Fibroblast of pulmonary artery (primary cell): ENCODE results near the gene CENPO.

Source experiments
- DNase-seq: peaks from one replicate; pipeline ENCODE4 v3.0.0-alpha.2; 2010; ENCODE audit warnings: low read depth
- H3K4me3 ChIP-seq: replicated peaks from 2 replicates; pipeline ENCODE4 v1.5.1; 2011; ENCODE audit warnings: low read depth, mild to moderate bottlenecking, control low read depth, low read length, moderate library complexity
- TF ChIP-seq, protein P1 (sequence below): IDR thresholded peaks from 2 replicates; pipeline ENCODE4 v1.5.1; 2011; ENCODE audit warnings: mild to moderate bottlenecking, control low read depth, low read length, inconsistent platforms; ENCODE audit errors: missing control alignments

CENPO gene

DNA sequence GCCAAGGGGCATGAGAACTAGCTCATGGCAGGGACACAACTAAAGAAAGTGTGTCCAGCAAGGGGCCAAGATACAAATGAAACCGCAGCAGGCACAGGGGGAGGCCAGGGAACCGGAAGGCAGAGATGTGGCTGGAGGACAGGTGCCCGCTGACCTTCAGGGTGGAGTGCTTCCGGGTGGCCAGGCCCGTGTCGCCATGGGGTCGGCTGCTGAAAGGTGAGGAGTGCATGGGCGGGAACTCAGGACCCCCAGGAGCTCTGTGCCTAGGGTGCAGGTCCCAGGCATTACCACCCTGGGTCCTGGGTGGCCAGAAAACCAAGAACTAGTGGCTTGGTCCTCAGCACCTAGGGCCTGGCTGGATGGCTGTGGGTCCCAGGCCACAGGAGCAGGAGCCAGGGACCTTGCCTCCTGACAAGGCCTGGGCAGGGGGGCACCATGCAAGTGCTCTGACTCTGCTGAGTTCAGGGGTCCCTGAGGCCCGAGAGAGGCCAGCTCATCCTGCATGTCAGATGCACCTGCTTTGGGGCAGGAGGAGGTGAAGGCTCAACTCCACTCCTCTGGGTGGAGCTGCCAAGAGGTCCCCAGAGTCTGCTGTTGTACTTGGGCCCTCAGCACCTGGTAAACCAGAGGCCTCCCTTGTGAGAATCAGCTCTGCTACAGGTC, 50.9 kb downstream of the CENPO start:
- H3K4me3 ChIP-seq: no peak overlapping the region
- TF ChIP-seq, protein P1, sequence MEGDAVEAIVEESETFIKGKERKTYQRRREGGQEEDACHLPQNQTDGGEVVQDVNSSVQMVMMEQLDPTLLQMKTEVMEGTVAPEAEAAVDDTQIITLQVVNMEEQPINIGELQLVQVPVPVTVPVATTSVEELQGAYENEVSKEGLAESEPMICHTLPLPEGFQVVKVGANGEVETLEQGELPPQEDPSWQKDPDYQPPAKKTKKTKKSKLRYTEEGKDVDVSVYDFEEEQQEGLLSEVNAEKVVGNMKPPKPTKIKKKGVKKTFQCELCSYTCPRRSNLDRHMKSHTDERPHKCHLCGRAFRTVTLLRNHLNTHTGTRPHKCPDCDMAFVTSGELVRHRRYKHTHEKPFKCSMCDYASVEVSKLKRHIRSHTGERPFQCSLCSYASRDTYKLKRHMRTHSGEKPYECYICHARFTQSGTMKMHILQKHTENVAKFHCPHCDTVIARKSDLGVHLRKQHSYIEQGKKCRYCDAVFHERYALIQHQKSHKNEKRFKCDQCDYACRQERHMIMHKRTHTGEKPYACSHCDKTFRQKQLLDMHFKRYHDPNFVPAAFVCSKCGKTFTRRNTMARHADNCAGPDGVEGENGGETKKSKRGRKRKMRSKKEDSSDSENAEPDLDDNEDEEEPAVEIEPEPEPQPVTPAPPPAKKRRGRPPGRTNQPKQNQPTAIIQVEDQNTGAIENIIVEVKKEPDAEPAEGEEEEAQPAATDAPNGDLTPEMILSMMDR: no peak
- no peak for DNase-seq

DNA sequence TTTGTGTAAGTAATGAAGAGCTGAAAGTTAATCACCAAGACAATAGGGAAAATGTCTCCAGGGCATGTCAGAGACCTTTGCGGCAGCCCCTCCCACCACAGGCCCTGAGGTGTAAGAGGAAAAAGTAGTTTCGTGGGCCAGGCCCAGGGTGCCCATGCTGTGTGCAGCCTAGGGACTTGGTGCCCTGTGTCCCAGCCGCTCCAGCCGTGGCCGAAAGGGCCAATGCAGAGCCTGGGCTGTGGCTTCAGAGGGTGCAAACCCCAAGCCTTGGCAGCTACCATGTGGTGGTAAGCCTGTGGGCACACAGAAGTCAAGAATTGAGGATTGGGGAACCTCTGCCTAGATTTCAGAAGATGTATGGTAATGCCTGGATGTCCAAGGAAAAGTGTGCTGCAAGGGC, 52.5 kb downstream of the CENPO start:
- H3K4me3 ChIP-seq: no peak overlapping the region
- TF ChIP-seq, protein P1: no peak
- DNase-seq: no peak

DNA sequence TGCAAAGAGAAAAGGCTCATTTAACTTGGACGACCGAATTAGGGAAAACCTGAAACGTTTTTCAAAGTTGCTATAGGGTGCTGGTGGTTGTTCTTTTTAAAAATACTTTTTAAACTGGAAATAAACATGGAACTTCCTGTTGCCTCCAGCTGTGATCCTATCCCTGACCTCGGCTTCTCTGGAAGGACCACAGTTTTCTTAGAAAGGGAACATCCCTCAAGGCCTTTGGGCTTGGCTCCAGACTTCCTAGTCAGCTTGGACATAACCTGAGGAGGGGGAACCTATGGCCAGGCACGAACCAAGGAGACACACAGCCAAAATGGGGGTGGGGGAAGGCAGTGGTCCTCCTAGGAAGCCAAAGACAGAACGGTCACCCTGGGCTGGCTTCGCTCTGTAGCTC, 57.7 kb downstream of the CENPO start:
- H3K4me3 ChIP-seq: no peak overlapping the region
- TF ChIP-seq, protein P1: no peak
- no peak for DNase-seq

DNA sequence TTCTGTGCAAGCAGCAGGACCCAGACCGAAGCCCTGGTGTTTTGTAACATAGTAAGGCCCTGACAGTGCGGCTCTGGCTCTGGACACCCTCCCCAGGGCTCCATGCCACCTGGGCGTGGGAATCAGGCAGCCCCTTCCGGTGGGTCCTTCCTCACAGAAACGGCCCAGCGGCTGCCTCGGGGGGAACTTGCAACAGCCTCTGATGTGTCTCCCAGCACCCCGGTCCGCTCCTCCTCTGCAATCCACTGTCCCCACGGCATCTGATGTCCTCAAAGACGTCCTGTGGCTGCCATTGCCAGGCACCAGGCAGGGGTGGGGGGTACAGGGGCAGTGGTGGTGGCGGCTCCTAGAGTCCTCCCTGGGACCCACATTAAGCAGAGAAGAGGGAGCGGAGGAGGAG, 58.8 kb downstream of the CENPO start:
- DNase-seq: no peak
- H3K4me3 ChIP-seq: no peak overlapping the region
- TF ChIP-seq, protein P1: no peak

DNA sequence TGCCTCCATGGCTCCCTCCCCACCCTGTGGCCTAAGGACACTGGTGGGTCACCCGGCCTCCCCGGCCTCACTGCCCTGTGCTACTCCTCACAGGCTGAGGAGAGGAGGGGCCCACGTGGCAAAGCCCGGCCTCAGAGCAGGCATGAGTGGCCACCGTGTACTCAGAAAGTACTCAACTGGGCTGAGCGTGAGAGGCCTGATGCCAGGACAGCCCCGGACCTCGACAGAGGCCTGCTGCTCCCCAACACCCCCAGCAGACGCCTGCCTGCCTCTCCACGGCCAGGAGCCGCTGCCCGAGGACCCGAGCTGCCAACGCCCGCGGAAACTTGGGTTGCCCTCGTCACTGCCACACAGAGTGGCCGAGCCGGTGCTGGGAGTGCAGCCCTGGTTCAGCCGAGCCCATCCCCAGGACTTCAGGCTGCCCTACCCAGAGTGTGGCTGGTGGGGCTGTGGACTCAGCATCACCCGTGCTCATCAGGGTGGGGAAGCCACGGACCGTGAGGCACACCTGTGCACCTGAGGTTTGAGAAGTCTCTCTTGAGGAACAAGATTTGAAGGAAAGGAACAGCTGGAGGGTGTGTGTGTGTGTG, 59.3 kb downstream of the CENPO start:
- no peak for DNase-seq
- TF ChIP-seq, protein P1: no peak
- H3K4me3 ChIP-seq: no peak overlapping the region

DNA sequence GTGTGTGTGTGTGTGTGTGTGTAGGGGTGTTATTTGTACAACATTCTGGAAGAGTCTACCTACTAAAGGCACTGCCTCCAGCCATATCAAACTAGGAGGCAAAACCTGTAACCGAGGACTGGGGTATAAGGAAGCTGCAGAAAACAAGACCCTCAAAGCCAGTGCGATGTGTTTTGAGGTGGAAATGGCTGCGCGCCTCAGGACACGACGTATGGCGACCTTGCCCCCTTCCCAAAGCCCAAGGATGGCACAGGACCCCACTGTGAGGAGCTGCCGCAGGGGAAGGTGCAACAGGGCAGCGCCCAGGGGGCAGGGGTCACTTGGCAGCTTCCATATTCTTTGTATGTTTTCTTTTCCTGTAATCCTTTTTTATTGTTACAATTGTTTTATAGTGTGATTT, 59.8 kb downstream of the CENPO start:
- no peak overlapping the region for H3K4me3 ChIP-seq
- TF ChIP-seq, protein P1: no peak
- DNase-seq: no peak

DNA sequence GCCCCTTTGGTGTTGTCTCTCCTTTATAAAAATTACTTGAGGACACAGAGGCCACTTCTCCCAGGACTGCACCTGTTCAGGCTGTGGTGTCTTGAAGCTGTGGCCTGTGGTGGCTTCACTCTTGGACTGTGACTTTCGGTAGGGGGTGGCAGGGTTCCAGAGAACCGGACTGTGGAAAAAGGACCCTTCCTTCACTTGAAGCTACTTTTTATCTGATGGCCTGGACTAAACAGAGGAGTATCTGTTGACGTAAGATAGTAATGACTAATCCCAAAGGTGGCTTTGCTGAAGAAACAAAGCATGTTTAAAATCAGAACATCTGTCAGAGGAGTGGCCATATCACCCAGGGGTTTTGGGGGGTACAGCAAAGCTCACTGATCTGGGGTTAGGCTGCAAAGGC, 60.8 kb downstream of the CENPO start:
- no peak for DNase-seq
- TF ChIP-seq, protein P1: no peak
- H3K4me3 ChIP-seq: no peak overlapping the region
